Keratinocyte (primary cell): ENCODE data around the gene DYNAP. TPM values are rescaled to one million over a fixed set of nuclear protein-coding genes. Genes with fewer than 3 reads are reported as not detected.

Experiments used
- DNase-seq: peaks from one replicate; pipeline ENCODE4 v3.0.0-alpha.2; 2011; ENCODE audit warnings: low read depth, missing footprints, low spot score
- FAIRE-seq: peaks from 2 replicates; lab custom pipeline; 2011; peaks lifted over from hg19 to GRCh38; lab: Jason Lieb, UNC
- H2AFZ ChIP-seq: 2 replicates; pipeline ENCODE4 v1.6.0; 2012; ENCODE audit warnings: low read length, control low read depth, inconsistent platforms; ENCODE audit not compliant: control insufficient read depth
- H3K27ac ChIP-seq: 2 replicates; pipeline ENCODE4 v1.5.1; 2011; ENCODE audit warnings: low read length; ENCODE audit not compliant: control insufficient read depth, insufficient read depth
- H3K27me3 ChIP-seq: 3 replicates; pipeline ENCODE4 v1.6.0; 2011; ENCODE audit warnings: low read length; ENCODE audit not compliant: control insufficient read depth, insufficient read depth; ENCODE audit errors: extremely low read depth
- H3K36me3 ChIP-seq, 2 experiments: 2 replicates in 1 of 2; 3 replicates in 1 of 2; pipeline ENCODE4 v1.5.1; 2011; ENCODE audit warnings: low read length in 2 of 2, mild to moderate bottlenecking in 1 of 2; ENCODE audit not compliant: control insufficient read depth in 2 of 2, insufficient read depth in 2 of 2; ENCODE audit errors: extremely low read depth in 1 of 2
- H3K4me1 ChIP-seq: 3 replicates; pipeline ENCODE4 v1.5.1; 2011; ENCODE audit warnings: low read length; ENCODE audit not compliant: control insufficient read depth, insufficient read depth; ENCODE audit errors: extremely low read depth
- H3K4me2 ChIP-seq: 3 replicates; pipeline ENCODE4 v1.6.0; 2011; ENCODE audit warnings: low read depth, low read length; ENCODE audit not compliant: control insufficient read depth, insufficient read depth; ENCODE audit errors: extremely low read depth
- H3K4me3 ChIP-seq, 3 experiments: fragments of 200-600 bp in 1 of 3; sonication (generic) in 1 of 3; 2 replicates in 2 of 3; 3 replicates in 1 of 3; pipeline ENCODE4 v1.5.1; 2011 to 2016; ENCODE audit warnings: low read length in 3 of 3, mild to moderate bottlenecking in 3 of 3, control low read depth in 2 of 3, inconsistent platforms in 1 of 3, low read depth in 1 of 3, mixed read lengths in 1 of 3, mixed run types in 1 of 3, moderate library complexity in 1 of 3; ENCODE audit not compliant: control insufficient read depth in 2 of 3, insufficient read depth in 2 of 3; ENCODE audit errors: extremely low read depth in 1 of 3
- H3K79me2 ChIP-seq: 2 replicates; pipeline ENCODE4 v1.6.0; 2012; ENCODE audit warnings: low read length; ENCODE audit not compliant: control insufficient read depth, insufficient read depth
- H3K9ac ChIP-seq: 3 replicates; pipeline ENCODE4 v1.6.0; 2011; ENCODE audit warnings: low read length; ENCODE audit not compliant: control insufficient read depth, insufficient read depth; ENCODE audit errors: extremely low read depth
- H3K9me1 ChIP-seq: 3 replicates; pipeline ENCODE4 v1.6.0; 2011; ENCODE audit warnings: low read length; ENCODE audit not compliant: control insufficient read depth, insufficient read depth; ENCODE audit errors: extremely low read depth
- H3K9me3 ChIP-seq: 2 replicates; pipeline ENCODE4 v1.5.1; 2012; ENCODE audit warnings: low read depth, low read length; ENCODE audit not compliant: control insufficient read depth
- H4K20me1 ChIP-seq: 3 replicates; pipeline ENCODE4 v1.6.0; 2011; ENCODE audit warnings: low read length; ENCODE audit not compliant: control insufficient read depth, insufficient read depth; ENCODE audit errors: extremely low read depth
- CTCF ChIP-seq, 3 experiments: IDR thresholded peaks in 1 of 3; conservative IDR thresholded peaks in 1 of 3; optimal IDR thresholded peaks in 1 of 3; 2 replicates in 2 of 3; 3 replicates in 1 of 3; pipeline versions ENCODE3 to v1.5.1; 2011; ENCODE audit warnings: low read length in 3 of 3, mild to moderate bottlenecking in 3 of 3, moderate library complexity in 2 of 3, control low read depth in 1 of 3, inconsistent platforms in 1 of 3; ENCODE audit not compliant: insufficient read depth in 2 of 3; ENCODE audit errors: extremely low read depth in 1 of 3
- EZH2 ChIP-seq: IDR thresholded peaks from one replicate; pipeline ENCODE4 v1.6.1; 2012; ENCODE audit warnings: inconsistent platforms, mild to moderate bottlenecking, low read length, moderate library complexity
- dilution Hi-C: fragments of 300-500 bp; cut with MboI; formaldehyde crosslinking; loops from one replicate; pipeline ENCODE4 v1.7.0; 2020; ENCODE audit warnings: low sequenced_read_pairs; ENCODE audit not compliant: extremely low pct_ligation_motif_present
- polyA plus RNA-seq, 5 experiments: library from polyadenylated mRNA; depleted of rRNA in 3 of 5; stranded (reverse) in 3 of 5; stranded (forward) in 1 of 5; unstranded in 1 of 5; fragments of >200 nt; gene quantifications; 1 replicate in 1 of 5; 2 replicates in 3 of 5; 3 replicates in 1 of 5; pipeline versions ENCODE4 v1.2.1 to v1.2.3, GENCODE V29; 2011 to 2012; ENCODE audit warnings: missing spikeins in 2 of 5, low read depth in 1 of 5, low replicate concordance in 1 of 5

Gene DYNAP
- polyA plus RNA-seq, 1 donor (not counting 4 experiments of a cell fraction or from before 2014, with no cell fraction given) = not detected

- H3K9ac ChIP-seq = no peak overlapping the region
- H3K9me1 ChIP-seq = no peaks in the 10 kb centered on the region
- no peak for TF ChIP-seq CTCF (optimal IDR thresholded peaks at IDR 0.05 in 1 of 3, IDR thresholded peaks at IDR 0.05 in 1 of 3, conservative IDR thresholded peaks at IDR 0.05 in 1 of 3; ENCODE audit: extremely low read depth in 1 of 3, insufficient read depth in 2 of 3, low read length in 3 of 3)
- no peak for TF ChIP-seq EZH2
- H2AFZ ChIP-seq = no peak overlapping the region
- FAIRE-seq (no peak), DNase-seq (no peak)
- no peak overlapping the region for H3K27ac ChIP-seq
- no peak overlapping the region for H3K4me2 ChIP-seq
- H4K20me1 ChIP-seq = no peaks in the 10 kb centered on the region
- no peak overlapping the region for H3K4me3 ChIP-seq
- H3K27me3 ChIP-seq = no peaks in the 10 kb centered on the region
- no peaks in the 10 kb centered on the region for H3K36me3 ChIP-seq
- H3K79me2 ChIP-seq = no peaks in the 10 kb centered on the region
- no peaks in the 10 kb centered on the region for H3K9me3 ChIP-seq
- dilution Hi-C loops = no loop called here
- no peaks in the 10 kb centered on the region for H3K4me1 ChIP-seq
Observed at GRCh38 chr18:54584065-54584464, 7.0 kb upstream of the DYNAP start.

GRCh38 chr18:54585743-54586142 lies 5.3 kb upstream of the DYNAP start:
- H3K27ac ChIP-seq = no peak overlapping the region
- H3K4me3 ChIP-seq = no peak overlapping the region
- H3K9me1 ChIP-seq = no peaks in the 10 kb centered on the region
- FAIRE-seq (no peak), DNase-seq (no peak)
- TF ChIP-seq EZH2 (no peak), CTCF (optimal IDR thresholded peaks at IDR 0.05 in 1 of 3, IDR thresholded peaks at IDR 0.05 in 1 of 3, conservative IDR thresholded peaks at IDR 0.05 in 1 of 3; ENCODE audit: extremely low read depth in 1 of 3, insufficient read depth in 2 of 3, low read length in 3 of 3) (no peak)
- H3K27me3 ChIP-seq = no peaks in the 10 kb centered on the region
- H2AFZ ChIP-seq = no peak overlapping the region
- dilution Hi-C loops = no loop called here
- H3K4me1 ChIP-seq = no peaks in the 10 kb centered on the region
- no peak overlapping the region for H3K9ac ChIP-seq
- H4K20me1 ChIP-seq = no peaks in the 10 kb centered on the region
- H3K4me2 ChIP-seq = no peak overlapping the region
- no peaks in the 10 kb centered on the region for H3K36me3 ChIP-seq
- no peaks in the 10 kb centered on the region for H3K9me3 ChIP-seq
- no peaks in the 10 kb centered on the region for H3K79me2 ChIP-seq
